ENCODE measurements around the gene MAFF.

Gene MAFF

DNA sequence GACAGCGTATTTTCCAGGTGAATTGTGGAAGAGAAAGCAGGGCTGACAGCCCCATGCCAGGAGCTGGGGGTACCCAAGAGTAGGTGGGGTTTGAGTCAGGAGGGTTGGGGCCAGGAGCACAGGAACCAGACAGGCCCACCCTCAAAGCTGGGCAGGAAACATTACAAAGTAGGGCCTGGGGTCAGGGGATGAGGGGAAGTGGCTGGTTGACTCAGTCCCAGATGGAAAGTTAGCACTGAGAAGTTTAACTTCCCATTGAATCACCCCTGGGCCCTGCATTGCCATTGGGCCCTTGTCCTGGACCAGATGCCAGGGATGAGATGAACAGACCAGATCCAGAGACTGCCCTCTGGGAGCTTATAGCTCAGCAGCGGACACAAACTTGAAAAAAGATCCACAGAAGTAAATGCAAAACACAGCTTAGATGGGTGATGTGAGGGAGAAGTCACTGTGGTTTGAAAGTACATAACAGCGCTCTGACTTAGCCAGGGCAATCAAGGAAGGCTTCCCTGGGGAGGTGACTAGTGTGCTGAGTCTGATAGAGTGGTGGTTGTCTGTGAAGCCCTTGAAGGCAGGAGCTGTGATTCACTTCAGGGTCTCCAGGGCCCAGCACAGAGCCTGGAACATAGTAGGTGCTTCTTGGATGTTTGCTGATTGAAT, 2.2 kb downstream of the MAFF start:
- DNase-seq (ENCODE audit: low read depth in 2 of 2): no peak

DNA sequence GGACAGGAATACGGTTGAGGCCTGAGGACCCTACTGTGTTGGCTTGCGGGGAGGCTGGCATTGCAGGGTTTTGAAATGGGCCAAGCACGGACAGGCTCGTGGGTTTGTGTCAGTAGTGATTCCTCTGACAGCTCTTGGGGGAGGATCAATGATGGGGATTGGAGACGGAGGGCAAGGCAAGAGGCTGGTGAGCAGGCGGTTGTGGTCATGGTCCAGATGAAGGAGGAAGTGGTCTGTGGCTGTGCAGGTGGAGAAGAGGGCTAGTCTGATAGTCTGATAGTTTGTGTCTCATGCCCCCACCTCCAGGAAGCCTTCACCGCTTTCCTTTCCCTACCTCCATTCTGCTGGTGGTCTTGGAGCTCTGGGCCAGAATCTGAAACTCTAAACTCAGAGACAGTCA, 3.0 kb downstream of the MAFF start:
- no peak for DNase-seq (ENCODE audit: low read depth in 2 of 2)

DNA sequence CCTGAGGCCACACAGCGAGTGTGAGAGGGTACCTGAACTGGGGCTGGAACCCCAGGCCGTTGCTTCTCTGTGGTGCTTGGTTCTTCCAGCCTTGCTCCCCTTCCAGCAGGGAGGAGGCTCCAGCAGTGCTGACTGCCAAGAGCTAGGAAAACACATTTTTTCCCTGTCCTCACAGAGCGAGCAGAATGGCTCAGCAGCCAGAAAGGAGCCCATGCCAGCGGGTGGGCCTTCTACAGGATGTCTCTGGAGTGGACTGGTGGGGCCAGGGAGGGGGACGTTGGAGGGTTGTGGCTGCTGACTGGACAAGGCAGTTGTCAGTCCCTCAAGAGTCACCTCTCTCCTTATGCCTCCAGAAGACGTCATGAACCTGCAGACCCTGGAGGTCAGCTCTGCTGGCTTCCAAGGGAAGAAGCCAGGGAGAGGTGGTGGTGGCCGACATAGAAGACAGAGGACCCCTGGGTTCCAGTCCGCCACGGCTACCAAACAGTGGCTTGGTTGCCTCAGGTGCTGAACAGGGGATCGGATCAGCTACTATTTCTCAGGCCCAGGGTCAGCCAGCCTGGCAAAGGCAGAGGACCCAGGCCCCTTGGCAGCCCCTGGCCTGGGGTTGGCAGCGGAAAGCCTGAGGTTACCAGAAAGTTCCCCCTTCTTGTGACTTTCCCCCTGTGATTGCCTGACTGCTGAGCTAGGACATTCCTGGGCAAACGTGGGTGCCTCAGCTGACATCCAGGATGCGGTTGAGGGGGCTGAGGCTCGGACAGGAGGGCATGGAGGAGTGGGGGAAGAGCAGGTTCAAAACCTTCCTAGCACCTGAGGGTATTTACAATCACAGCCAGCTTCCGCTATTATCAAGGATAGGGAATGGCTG, 3.7 kb downstream of the MAFF start:
- no peak for DNase-seq (ENCODE audit: low read depth in 2 of 2)

DNA sequence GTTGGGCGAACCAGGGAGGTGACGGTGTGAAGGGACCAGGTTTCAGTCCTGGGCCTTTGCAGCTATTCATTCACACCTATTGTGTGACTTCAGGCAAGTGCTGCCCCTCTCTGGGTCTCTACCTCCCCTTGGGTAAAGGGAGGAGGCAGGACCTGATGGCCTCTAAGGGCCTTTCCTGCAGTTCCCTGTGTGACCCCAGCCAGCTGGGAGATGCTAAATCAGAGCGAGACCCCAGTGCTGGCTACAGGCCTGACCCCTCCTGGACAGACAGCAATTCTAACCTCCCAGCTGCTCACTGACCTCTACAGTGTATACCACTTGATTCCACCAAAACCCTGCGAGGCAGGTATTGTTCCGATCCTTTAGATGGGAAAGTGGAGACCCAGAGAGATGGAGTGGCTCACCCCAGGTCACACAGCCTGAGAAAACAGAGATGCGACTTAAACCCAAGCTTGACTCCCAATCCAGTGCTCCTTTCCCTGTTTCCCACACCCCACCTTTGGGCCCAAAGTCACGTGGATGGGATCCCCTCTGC, 6.2 kb downstream of the MAFF start:
- DNase-seq (ENCODE audit: low read depth in 2 of 2): no peak

DNA sequence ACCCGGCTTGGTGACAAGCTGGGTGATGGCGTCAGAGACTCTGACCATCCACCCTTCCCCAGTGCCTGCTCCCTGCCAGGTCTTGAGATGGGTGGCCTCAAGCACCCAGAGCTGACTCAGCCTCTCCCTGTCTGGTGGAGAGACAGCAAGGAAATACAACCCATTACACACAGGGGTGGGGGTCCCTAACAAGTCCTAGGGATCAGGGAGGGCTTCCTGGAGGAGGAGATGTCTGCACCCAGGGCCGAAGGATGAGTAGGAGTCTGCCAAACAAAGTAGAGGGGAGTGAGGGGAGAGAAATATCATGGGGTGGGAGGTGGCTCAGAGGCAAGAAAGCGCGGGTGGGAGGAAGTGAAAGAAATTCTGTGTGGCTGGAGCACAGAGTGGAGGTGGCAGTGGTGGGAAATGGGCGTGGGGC, 6.8 kb downstream of the MAFF start:
- no peak for DNase-seq (ENCODE audit: low read depth in 2 of 2)

DNA sequence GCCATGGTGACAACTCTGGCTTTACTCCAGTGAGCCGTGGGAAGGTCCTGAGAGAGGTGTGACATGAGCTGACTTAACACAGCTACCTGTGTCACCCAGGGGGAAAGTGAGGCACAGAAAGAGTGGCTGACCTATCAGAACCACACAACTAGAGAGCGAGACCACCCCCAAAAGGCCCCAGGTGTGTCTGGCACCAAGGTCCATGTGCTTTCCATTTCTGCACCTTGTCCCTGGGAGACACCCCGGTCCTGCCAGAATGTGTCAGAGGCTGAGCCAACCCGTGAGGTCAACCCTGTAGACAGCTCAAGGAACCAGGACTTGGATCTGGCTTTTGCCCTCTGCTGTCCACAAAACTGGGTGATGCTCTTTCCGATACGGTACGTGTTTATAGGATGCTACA, 9.8 kb downstream of the MAFF start:
- no peak for DNase-seq (ENCODE audit: low read depth in 2 of 2)

DNA sequence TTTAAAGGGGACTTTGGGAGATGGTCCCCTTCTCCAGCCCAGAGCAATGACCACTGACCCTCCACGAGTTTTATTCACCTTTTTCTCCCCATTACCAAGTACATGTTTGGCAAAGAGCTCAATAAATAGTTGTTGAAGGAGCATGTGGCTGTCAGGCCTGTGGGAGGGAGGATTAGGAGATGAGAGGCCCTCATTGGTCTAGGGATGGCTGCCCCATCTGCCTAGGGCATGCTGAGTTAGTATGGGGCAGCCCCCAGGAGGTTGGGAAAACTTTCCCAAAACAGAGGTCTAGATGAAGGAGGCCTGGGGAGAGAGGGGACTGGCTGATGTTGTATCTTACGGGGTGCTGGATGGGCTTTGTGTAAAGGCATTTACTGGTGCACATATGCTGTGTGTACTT, 10.6 kb downstream of the MAFF start:
- no peak for DNase-seq (ENCODE audit: low read depth in 2 of 2)

DNA sequence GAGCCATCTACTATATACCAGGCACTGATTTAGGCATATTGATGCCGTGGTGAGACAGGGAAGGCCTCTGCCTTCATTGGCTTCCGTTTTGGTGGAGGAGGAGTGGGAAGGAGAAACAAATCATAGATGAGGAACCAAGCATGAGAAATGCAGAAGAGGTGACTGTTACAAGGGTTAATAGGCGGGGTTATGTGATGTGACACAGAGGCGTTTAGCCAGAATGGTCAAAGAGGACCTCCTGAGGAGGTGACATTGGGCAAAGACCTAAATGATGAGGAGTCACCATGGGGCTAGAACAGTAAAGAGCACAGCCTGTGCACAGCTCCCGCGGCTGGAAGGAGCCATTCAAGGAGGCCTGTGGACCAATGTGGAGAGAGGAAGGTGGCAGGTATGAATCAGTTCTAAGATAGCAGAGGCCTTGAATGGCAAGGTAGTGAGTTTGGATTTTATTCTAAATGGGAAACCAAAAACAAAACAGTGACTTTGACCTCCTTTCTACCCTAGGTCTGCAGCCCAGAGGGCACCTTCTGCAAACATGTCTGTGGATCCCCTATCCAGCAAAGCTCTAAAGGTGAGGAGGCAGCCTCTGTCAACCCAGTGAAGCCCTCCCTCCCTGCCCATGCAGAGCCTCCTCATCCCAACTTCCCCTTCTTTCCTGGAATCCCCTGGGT, 11.7 kb downstream of the MAFF start:
- no peak for DNase-seq (ENCODE audit: low read depth in 2 of 2)

DNA sequence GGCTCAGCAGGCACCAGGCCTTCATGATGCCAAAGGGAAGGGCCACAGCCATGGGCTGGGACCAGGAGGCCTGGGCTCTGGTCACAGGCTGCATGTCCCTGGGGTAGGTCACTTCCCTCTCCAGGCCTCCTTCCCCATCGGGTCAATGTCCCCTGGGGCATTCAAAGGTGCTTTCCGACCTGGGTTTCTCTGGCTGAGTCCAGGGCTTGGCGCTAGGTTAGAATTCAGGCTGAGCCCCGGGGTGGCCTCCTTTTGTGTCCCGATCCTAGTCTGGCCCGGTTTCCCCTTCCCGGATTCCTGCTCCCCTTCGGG, 12.2 kb downstream of the MAFF start:
- no peak for DNase-seq (ENCODE audit: low read depth in 2 of 2)

DNA sequence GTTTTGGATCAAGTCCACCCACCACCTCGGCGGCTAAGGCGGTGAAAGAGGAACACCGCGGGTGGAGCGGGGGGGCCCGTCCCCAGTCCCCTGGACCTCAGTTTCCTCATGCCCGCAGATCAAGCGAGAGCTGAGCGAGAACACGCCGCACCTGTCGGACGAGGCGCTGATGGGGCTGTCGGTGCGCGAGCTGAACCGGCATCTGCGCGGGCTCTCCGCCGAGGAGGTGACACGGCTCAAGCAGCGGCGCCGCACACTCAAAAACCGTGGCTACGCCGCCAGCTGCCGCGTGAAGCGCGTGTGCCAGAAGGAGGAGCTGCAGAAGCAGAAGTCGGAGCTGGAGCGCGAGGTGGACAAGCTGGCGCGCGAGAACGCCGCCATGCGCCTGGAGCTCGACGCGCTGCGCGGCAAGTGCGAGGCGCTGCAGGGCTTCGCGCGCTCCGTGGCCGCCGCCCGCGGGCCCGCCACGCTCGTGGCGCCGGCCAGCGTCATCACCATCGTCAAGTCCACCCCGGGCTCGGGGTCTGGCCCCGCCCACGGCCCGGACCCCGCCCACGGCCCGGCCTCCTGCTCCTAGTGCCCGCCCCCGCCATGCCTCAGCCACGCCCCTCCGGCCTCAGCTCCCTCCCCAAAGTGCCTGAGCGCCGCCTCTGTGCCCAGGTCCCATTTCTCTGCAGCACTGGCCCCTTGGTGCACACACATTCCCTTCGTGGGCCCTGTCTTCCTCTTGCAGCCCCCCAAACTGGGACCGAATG, 12.7 kb downstream of the MAFF start:
- peak in 1 of 2 donors; percentile 54 for DNase-seq (ENCODE audit: low read depth in 2 of 2)

DNA sequence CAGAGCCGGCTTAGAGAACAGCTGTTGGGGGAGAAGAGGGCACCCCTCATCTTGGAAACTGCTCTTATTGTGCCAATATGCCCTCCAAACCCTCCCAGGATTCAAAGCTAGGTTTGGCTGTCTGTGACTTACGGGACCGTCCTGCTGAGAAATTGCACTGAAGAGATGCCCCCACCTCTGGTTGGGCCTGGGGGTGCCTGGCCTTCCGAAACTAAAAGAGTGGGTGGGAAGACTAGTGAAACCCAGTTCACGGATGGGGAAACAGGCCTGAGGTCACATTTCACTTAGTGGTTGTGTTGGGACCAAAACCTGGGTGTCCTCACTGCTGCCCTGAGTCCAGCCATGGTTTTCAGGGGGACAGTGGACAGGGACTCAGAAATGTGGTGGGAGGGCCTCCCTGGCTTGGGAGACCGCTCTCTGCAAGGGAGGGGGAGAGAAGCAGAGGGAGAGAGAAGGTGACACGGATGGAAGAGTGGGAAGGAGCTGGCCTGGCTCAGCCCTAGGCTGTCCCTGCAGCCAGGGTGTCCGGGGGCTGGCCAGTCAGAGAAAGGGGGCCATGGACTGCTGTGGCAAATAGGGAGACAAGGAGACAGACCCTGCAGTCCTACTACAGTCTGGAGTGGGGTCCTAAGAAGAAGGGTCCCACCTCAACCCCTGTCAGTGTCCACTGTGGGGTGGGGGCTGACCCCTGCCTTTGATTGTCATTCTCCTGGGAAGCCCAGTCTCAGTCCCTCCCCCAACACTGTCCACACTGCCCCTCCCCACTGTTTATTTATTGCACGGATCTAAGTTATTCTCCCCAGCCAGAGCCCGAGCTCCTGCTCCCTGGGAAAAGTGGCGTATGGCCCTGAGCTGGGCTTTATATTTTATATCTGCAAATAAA, 13.6 kb downstream of the MAFF start:
- DNase-seq (ENCODE audit: low read depth in 2 of 2): no peak

DNA sequence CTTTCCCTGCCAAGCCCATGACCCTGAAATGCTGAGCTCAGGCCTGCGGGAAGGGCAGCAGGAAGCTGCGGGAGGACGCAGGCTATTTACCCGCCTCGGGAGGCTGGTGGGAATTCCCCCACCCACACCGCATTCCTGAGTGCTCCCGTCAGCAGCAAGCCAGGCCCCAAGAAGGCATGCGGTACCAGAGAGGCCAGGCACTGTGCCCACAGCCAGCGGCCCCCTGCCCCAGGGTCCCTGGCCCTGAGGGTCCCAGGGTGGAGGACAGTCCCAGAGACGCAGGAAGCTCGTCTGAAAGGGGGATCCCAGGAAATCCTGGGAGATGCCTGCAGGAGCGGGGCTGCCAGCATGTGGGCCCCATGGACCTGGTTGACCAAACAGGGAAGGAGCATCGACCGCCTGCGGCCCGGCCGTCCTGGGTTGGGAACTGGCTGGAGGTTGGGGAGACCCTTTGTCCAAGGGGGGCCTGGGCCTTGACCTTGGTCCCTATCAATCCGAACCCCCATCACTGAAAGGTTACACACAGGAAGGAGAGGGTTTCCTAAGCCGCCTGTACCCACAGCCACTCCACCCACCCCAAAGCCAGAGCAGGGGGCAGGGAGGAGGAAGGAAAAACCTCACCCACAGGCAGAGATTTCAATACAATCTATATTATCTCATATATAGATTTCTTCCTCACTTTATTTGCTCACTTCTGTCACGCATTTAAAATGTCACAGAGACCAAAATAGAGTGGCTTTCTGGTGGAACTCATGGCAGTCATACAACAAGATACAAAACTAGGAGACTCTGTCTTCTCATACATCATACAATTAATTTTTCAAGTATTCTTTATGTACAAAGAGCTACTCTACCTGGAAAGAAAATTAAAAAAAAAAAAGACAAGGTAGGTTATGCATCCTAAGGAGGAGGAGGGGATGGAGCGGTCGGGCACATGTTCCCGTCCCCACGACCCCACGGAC, 17.1 kb downstream of the MAFF start:
- no peak for DNase-seq (ENCODE audit: low read depth in 2 of 2)

DNA sequence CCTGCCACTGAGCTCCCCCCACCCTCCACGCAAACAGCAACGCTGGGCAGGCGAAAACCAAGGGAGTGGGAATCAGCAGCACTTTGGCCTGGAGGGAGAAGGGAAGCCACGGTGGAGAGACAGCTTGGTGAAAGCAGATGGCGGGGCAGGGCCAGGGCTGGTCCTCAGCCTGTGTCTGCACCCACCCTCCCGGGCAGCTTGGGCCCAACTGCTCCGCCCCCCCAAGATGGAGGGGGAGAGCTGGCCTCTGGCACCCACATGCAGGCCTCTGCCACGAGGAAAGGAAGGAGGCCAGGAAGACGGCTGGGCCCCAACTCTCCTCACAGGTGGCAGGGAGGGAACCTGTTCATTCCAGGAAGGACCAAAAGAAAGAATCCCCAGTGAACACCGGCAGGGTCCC, 17.8 kb downstream of the MAFF start:
- DNase-seq (ENCODE audit: low read depth in 2 of 2): no peak

DNA sequence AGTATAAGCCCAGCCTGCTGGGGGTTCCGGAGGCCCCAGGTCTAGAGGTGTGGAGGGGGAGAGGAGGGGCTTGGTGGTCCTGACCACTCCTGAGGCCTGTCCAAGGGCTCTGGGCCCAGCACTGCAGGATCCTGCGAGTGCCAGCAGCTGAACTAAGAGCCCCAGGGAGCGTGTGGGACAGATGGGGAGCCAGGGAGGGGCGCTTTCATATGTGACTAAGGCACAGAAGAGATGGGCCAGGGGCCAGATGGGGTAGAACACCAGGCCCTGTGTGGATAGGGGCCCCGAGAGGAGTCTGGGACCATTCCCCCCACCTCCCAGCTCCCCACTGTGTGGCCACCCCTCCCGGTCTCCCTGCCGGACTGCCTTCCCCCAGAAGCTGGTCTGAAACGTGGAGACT, 18.4 kb downstream of the MAFF start:
- DNase-seq (ENCODE audit: low read depth in 2 of 2): no peak

DNA sequence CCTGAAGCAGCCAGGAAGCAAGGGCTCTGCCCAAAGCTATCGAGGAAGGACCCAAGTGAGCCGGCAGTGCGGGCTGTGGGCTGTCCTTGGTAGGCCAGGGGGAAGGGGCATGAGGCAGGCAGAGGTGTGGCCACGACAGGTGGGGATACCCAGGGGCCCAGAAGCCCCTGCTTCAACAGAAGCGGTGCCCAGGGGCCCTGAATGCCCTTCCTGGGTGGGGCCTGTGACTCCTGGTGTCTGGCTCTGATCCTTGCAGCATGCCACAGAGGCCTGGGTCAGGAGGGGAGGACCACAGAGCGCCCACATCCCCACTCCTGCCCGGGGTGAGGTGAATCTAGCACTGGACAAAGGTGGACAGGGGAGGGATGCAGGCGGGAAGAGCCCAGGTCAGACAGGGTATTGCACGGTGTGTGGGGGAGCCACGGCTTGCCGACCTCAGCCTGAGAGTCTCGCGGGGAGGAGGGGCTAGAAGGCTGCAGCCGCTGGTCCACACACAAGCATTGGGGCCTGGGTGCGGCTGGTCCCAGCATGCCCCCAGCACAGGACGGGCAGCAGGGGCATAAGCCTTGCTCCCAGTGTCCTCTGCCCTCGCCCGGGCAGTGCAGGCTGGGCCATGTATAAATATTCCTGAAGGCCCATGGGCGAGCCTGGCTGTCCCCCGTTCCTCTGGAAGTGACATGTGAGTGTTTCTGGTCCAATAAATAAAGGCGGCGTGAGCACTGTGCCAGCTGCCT, 19.0 kb downstream of the MAFF start:
- no peak for DNase-seq (ENCODE audit: low read depth in 2 of 2)

DNA sequence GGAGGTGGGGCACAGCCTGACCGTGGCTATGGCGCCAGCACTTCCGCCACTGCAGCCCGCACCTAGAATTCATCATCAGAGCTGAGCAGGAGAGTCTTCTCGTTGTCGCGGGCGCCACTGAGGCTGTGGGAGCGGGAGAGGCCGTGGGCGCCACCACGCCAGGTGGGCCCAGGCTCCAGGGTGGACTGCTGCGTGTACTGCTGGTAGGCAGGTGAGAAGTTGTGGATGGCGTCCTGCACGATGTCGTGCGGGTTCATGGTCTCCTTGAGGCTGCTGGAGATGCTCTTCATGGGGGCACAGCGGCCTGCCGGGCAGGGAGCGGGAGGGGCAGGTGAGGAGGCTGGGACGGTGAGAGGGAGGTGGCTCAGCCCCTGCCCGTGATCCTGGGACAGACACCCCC, 19.6 kb downstream of the MAFF start:
- DNase-seq (ENCODE audit: low read depth in 2 of 2): no peak

DNA sequence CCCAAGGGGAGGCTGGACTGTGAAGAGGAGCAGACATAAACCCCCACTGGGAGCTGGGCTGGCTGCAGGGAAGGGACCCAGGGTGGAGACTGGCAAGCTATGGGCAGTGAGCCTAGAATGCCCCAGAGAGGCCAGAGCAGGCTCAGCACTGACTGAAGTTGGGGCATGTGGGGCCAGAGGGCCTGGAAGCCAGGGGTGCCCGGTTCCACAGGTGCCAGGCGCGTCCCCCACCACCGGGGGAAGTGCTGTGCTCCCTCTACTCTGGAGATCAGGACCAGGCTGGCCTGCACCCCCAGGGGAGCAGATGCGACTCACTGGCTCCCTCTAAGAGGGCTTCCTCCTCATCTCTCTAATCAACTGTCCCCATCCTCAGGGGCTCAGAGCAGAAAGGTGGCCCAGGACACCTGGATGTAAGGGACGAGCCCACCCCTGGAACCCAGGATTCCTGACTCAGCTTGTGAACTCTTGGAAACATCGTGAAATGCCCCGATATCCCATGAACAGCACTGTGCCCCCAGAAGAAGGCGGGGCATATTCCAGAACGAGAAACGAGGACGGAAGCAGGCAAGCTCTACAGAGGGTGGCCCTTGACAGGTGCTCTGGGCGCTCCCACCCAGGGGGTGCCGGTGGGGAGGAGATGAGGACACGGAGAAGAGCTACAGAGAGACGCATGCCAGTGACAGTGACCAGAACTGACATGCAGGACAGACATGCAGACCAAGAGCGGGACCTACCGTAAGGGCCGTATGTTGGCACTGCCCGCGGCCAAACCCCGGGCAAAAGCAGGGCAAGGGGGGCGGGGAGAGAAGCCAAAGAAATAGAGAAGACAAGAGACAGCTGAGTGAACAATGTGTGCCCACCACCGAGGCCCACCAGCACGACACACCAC, 20.4 kb downstream of the MAFF start:
- no peak for DNase-seq (ENCODE audit: low read depth in 2 of 2)

DNA sequence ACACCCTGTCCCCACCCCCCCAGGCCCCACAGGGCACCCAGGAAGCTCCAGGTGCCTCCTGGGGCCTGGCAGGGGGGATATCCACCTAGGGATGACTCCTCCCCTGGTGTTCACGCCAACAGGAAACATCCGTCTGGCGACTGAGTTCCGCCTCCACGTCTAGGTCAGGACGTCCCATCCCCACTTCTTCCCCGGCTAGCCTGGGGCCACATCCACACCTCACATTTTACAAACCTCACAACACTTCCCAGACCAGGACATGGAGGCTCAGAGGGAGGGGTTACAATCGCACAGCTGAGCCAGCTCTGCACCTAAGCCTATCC, 21.0 kb downstream of the MAFF start:
- DNase-seq (ENCODE audit: low read depth in 2 of 2): no peak
